Activated CD8-positive, alpha-beta memory T cell treated with anti-CD3 and anti-CD28 coated beads, Interleukin-2, amount 50 U/mL, for 24 hours (primary cell): ENCODE results near the gene GAB3.
"Not testable (repeated sequence)": the region's sequence is repeated elsewhere in the genome, so short reads cannot be mapped to it uniquely, and the experiment has no call there.

Source experiments
- DNase-seq: peaks from one replicate; pipeline ENCODE4 v3.0.0-alpha.2; 2020; ENCODE audit errors: extremely low read depth

GAB3 gene

DNA sequence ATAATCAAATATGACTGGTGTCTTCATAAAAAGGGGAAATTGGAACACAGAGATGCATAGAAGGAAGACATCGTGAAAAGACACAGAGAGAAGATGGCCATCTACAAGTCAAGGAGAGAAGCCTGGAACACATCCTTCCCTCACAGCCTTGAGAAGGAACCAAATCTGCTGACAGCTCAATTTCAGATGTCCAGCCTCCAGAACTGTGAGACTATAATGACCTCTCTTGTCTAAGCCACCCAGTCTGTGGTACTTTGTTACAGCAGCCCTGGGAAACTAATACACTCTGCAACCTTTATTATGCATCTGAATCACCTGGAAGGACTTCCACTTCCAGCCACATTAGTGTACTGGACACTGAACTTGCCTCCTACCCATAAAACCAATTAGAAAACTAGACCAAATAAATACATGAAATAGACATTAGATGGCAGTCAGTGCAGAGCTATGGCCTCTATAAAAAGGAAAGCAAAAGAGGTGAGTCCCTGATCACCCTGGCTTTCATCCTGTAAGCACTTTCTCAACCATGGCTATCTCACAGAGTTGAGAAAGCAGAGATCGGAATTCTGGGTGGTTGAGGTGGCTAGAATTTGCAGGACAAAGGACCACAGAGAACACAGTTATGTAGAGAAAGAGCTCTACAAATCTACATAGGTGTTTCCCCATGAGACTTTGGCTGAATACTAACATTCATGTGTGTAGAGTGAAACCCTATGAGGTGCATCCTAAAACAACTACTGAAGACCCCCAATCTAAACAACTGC is 25.7 kb downstream of the GAB3 start:
- DNase-seq = no peak

DNA sequence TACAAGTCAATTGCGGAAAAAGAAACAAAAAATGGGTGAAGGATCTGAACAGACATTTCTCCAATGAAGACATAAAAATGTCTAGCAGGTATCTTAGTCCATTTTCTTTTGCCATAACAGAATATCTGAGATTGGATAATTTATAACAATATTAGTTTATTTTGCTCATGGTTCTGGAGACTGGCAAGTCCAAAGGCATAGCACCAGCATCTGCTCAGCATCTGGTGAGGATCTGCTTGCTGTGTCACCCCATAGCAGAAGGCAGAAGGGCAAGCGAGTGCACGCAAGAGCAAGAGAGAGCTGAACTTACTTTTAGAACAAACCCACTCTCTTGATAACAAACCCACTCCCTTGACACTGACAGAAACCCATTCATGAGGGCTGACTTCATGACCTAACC is 29.7 kb downstream of the GAB3 start:
- DNase-seq = no peak

DNA sequence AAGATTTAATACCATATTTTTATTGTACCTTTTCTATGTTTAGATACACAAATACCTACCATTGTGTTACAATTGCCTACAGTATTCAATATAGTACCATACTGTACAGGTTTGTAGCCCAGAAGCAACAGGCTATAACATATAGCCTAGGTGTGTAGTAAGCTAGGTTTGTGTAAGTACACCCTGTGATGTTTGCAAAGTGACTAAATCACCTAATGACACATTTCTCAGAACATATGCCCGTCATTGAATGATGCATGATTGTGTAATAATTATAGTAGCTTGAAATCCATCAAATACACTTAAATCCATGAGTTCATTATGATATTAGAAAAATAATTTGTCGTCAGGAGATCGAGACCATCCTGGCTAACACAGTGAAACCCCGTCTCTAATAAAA is 30.8 kb downstream of the GAB3 start:
- DNase-seq = no peak

DNA sequence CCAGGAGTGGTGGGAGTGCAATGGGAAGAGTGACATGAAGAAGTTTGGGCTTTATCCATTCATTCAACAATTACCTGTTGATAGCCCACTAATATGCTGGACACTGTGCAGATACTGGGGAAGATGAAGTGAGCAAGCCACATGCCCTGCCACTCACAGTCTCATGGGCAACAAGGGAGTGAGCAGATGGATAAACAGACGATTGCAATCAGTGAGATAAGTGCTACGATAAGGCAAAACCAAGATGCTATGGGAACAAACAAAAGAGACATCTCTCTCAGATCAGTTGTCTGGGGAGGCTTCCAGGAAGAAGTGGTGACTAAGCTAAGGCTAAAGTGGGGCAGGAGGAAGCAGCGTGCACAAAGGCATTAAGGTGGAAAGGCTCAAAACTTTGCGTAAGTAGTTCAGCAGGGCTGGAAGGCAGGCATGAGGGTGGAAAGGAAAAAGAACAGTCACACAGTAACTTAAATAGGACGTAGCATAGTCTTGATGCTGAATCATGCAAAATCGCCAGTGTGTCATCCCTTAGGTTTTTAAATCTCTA is 31.7 kb downstream of the GAB3 start:
- no peak for DNase-seq

DNA sequence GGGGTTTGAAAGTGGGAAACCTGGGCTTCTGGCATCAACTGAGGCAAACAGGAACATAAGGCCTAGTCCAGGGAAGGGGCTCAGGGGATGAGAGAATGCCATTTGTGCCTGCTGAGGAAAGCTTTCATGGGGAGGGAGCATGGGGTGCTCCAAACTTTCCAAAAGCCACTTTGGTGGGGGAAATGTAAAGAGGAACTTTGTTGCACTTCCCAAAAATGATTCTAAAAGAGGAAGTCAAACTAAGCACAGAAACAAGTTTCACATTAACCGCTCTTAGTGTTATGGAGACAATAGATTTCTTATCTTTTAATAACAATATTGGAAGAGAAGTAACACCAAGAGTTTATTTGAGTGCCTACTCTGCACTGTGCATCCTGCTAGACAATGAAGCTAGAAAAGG is 32.3 kb downstream of the GAB3 start:
- DNase-seq = no peak

DNA sequence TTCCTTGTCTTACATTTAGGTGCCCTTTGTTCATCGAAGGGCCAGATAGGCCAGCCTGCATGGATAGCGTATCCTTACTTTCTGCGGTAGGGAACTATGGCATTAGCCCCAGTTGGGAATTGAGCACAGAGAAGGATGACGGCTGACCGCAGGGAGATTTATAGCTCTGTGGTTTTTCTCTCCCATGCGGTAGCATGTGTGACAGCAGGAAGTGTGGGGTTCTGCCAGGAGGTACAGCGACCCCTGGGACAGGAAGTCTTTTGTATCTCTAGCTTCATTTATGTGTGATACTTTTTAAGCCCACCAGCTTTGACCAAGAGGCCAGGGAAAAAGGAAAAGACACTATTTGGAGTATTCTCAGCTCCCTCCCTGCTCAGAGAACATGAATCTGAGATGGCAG is 33.1 kb downstream of the GAB3 start:
- no peak for DNase-seq

DNA sequence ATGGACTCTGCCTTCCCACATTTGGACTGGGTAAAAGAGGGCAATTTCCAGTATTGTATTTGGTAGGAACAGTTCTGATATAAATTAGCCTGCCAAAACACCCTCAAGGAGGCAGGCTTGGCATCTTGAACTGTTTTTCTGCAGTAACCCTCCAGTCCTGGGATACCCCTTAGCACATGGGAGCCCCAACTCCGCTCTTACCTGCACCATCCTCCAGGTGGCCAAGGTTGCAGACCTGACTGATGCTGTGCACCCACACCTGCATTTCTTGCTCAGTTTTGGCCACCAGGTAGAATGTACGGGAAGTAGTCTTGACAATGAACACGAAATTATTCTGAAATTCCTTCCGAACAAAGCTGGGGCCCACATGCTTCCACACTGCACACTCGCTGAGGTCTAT is 35.1 kb downstream of the GAB3 start:
- DNase-seq = no peak

DNA sequence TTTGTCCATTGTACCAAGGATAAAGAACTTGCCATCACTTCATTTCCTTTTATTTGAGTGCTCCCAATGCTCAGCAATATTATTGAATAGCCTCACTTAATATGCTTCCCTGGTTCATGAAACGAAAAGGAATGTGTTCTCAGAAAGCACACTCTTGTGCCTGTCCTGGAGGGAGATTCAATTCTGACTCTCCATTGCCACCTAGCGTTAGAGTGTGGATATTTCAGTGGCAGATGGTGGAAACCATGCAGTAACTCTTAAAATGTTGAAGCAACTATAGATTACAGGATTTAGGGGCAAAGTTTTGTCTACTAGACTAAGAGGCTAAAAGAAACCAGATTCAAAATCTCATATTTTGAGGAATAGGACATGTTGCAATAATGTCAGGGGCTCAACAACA is 36.0 kb downstream of the GAB3 start:
- no peak for DNase-seq

DNA sequence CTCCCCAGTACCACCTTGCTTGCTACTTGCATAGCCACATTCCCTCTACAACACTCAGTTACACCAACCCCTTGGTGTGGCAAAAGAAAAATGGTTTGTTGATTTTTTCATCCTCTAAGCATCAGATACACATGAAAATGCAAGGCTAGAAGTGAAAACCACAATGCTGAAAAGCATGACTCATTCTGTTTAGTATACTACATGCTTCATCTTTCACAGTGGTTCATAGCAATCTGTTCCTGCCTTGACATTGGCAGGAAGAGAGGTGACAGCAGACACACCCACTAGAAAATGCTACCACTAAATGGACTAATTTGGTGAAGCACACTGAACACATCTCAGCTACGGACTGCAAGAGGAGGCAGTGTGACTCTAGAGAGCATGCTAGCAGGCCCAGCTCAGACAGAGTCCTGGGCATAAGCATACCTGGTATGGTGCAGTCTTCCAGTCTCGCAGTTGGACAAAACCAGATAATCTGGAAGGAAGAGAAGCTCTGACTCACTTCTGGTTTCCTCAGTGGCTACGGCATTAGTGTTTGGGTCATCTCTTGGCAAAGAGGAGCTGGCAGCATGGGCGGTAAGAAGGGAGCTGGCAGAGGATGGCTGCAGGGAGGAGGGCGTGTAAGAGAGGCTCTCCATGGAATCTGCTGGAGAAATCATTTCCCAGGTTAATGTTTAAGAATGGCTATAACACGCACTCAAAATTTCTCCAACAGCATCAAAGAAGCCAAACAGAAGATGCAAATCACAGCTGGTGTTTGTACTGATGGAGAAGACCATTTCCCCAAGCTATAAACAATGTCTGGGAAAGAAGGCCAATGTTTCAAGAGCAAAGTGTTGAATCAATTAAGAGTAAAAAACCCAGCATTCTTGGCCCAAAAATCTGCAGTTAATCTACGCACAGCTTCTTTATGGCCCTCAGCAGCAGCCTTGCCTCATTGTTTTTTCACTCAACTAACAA is 37.8 kb downstream of the GAB3 start:
- DNase-seq = no peak

DNA sequence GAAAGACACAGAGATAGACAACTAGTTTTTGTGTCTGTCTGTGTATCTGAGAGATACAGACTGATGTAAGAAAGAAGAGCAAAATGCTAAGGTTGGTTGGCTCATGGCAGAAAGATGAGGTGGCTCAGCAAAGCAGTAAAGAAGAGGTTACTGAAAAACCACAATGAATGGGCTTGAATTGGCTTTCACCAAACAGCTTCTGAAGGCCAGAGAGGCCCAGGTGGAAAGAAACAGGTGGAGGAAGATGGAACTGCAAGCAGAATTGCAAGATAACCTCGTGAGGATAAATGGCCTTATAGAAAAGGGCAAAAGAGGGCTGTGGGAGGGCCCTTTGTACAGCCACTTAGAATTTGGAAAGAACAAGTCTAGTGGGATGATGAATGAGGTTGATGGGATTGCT is 39.6 kb downstream of the GAB3 start:
- DNase-seq = no peak

DNA sequence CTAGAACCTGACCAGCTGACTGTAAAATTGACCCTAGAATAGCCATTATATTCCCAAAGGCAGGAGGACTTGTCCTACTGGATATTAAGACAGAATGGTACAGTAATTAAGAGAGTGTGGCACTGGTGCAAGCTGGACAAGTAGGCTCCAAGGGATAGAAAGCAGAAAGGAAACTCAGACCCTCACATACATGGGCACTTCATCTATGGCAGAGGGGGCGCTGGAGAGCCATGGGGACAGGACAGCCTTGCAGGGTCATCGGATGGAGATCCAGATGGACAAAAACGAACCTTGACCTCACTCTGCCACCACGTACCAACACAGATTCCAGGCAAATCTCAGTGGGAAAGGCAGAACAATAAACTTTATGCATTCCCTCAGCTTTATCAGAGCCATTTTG is 40.6 kb downstream of the GAB3 start:
- DNase-seq = no peak

DNA sequence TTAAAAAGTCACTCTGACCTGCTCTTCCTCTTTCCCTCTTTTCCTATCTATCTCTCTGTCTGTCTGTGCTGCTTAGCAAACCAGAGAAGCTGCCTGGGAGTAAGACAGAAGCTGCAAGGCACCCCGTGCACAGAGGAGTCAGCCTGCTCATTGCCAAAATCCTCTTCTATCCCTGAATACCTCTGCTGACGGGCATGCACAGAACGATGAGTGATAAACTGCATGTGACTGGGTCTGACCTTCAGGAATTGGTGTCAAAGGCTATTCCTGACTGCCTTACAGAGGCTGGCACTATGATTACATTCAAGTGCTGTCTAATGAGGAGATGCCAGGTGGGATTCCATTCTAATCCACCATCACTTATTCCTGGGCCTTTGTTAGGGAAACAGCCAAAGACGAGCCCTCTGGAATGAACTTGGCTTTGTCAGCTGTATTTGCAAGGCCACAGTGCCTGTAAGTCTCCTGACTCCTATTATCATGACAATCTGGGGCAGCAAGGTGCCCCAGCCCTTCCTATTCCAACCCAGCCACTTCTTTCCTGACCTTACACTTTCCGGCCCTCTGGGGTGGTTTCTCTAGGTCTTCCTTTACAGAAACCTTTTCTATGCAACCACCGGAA is 52.1 kb downstream of the GAB3 start:
- DNase-seq = no peak

DNA sequence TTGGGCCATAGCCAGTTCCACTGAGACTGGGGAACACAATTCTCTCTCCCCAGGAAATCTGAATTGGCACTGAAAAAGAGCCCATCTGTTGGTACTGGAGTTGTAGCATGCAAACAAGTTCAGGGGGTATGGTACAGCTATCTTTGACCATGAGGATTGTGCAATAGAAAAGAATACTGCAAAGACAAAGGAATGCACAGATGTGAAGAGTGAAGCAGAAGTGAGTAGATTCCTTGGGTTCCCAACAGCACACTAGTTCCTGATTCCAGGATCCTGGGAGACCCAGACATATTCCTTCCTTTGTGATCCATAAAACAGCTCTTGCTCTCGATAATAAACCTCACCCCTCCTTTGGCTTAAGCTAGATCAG is 54.2 kb downstream of the GAB3 start:
- no peak for DNase-seq

DNA sequence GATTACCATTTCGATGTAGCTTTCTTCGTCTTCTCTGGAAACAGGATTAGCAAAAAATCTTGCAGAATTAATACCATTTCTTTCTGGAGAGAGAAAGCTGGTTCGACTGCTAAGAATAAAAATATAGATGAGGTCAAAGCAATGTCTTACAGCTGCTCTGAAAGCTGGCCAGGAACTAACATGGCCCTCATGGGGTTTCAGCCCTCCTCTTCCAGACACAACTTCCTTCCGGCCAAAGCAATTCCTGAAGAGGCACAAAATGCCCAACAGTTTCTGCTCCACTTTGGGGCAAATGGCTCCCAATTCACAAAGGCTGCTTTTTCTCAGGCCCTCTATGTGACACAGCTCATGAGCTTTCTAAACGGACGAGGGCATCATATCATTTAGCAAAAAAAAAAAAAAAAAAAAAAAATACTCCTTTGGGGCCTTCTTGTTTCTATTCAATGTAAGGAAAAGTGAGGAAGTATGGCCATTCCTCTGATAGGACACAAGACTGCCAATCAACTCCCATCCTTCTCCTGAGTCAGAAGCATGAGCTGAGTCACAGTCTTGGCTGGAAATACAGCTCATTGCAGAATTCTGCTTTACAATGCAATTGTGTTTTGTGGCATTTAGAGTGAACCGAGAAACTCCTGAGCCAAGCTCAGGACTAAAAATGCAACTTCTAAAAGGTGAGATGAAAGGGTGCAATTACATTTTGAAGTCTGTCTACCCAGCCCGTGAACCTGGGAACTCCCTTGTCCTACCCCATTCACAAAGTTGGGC is 54.8 kb downstream of the GAB3 start:
- no peak for DNase-seq

DNA sequence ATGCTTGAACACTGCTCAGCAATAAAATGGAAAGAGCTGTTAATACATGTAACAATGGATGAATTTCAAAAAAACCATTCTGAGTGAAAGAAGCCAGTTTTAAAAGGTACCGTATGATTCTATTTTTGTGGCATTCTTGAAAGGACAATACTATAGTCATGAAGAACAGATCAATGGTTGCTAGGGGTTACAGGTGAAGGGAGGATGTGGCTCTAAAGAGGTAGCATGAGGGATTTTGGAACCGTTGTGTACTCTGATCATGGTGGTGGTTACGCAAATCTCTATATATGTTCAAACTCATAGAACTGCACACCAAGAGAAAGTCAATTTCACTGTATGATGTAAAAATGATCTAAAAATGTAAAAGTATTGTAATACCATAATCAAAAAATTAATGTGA is 57.5 kb downstream of the GAB3 start:
- DNase-seq = no peak

DNA sequence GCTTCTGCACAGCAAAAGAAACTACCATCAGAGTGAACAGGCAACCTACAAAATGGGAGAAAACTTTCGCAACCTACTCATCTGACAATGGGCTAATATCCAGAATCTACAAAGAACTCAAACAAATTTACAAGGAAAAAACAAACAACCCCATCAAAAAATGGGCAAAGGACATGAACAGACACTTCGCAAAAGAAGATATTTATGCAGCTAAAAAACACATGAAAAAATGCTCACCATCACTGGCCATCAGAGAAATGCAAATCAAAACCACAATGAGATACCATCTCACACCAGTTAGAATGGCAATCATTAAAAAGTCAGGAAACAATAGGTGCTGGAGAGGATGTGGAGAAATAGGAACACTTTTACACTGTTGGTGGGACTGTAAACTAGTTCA is 60.4 kb downstream of the GAB3 start:
- DNase-seq = not testable (repeated sequence)

DNA sequence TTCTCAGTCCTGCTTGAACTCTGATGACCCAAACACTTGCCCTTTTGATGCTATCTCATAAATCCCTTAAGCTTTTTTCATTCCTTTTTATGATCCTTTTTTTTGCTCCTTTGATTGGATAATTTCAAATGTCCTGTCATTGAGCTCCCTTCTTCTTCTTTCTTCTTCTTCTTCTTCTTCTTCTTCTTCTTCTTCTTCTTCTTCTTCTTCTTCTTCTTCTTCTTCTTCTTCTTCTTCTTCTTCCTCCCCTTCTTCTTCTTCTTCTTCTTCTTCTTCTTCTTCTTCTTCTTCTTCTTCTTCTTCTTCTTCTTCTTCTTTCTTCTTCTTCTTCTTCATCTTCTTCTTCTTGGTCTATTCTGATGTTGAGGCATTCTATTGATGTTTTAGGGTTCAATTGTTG is 78.8 kb downstream of the GAB3 start:
- DNase-seq = not testable (repeated sequence)

DNA sequence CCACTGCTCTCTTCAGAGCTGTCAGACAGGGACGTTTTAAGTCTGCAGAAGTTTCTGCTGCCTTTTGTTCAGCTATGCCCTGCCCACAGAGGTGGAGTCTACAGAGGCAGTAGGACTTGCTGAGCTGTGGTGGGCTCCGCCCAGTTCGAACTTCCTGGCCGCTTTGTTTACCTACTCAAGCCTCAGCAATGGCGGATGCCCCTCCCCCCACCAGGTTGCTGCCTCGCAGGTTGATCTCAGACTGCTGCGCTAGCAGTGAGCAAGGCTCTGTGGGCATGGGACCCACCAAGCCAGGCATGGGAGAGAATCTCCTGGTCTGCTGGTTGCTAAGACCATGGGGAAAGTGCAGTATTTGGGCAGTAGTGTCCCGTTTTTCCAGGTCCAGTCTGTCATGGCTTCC is 80.0 kb downstream of the GAB3 start:
- not testable (repeated sequence) for DNase-seq

DNA sequence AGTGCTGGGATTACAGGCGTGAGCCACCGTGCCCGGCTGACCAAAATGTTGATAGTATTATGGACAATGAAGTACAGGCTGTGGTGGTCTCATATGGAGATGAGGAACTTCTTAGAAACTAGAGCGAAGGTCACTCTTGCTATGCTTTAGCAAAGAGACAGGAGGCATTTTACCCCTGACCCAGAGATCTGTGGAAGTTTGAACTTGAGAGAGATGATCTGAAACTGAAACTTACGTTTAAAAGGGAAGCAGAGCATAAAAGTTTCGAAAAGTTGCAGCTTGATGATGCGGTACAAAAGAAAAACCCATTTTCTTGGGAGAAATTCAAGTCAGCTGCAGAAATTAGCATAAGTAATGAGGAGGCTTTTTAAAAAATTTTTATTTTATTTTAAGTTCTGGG is 89.0 kb downstream of the GAB3 start:
- DNase-seq = no peak

DNA sequence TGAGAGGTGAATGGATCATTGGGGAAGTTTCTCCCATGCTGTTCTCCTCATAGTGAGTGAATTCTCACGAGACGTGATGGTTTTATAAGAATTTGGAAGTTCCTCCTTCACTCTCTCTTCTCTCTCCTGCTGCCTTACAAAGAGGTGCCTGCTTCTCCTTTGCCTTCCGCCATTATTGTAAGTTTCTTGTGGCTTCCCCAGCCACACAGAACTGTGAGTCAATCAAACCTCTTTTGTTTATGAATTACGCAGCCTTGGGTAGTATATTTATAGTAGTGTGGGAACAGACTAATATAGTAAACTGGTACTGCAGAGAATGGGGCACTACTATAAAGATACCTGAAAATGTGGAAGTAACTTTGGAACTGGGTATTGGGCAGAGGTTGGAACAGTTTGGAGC is 89.7 kb downstream of the GAB3 start:
- DNase-seq = no peak

DNA sequence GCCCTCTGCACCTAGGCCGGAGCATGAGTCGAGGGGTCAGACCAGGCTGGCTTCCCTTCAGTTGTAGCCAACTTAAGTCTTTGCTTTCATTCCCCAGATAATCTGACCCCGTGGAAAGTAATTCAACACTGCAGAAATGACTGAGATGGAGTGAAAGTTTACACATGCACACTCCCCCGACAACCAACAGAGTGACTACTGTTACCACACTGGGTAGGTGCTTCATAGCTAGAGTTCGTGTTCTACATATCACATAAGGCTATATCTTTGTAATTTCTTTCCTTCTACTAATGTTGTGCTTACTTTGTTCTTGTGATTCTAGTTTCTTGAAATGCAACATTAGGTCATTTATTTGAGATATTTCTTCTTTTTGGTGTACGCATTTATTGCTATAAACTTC is 90.3 kb downstream of the GAB3 start:
- no peak for DNase-seq

DNA sequence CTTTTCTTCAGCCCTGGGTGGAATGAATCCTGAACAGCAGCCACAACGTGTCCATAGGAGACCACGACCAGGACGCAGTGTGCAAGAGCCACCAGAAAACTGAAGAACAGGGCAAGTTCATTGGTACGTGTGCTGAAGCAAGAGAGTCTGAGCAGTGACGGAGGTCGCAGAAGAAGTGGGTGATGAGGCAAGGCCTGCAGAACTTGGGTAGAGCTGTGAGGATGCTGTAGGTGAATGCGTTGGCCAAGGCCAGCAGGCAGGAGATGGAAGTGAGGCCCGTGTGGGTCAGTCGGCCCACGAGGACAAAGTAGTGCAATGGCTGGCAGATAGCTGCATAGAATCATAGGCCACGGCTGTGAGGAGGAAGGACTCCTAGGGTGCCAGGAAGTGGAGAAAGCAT is 91.9 kb downstream of the GAB3 start:
- DNase-seq = no peak
